ENCODE results near the gene CFAP77. TPM values are rescaled to one million over a fixed set of nuclear protein-coding genes. Genes with fewer than 3 reads are reported as not detected.

Gene CFAP77
- total RNA-seq, 1 donor from 2014 or later: 1.8 TPM

DNA sequence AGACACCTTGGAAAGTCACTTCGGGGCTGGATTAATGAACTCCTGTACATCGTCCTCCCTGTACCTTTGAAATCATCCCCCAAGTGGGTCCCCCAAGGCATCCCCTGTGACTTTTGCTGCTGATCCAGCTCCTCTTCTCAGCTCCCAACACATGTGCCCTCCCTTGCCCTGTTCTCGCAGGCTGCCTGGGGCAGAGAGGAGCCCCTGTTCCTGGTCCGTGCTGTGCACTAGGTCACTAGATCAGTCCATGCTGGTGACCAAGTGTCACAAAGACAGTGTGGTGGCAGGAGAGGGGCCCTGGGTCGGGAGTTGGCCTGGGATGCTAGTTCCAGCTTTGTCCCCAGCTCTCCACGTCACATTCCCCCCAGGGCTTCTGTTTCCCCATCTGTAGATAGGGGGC, 93.1 kb downstream of the CFAP77 start:
- Mint-ChIP-seq H3K4me1 (peaks cover 53% of the 10 kb centered on the region), H3K4me3 (no peak overlapping the region), H3K27me3 (ENCODE audit: insufficient read depth, low read depth) (peaks cover 22% of the 10 kb centered on the region), H3K9me3 (no peaks in the 10 kb centered on the region), H3K27ac (peak overlapping the region; percentile 17), H3K36me3 (peaks cover 5% of the 10 kb centered on the region)
- H3K4me1 ChIP-seq: peaks cover 31% of the 10 kb centered on the region
- no peak overlapping the region for H3K4me3 ChIP-seq
- no peak for TF ChIP-seq EZH2 (IDR thresholded peaks at IDR 0.05)
- no peak for TF ChIP-seq EZH2phosphoT487 (IDR thresholded peaks at IDR 0.05)
- TF ChIP-seq CTCF (IDR thresholded peaks at IDR 0.05): no peak
- H3K4me2 ChIP-seq: no peak overlapping the region
- H3K9me3 ChIP-seq (ENCODE audit: low read depth): no peaks in the 10 kb centered on the region
- H3K27me3 ChIP-seq: peaks cover 5% of the 10 kb centered on the region
- H3K79me2 ChIP-seq (ENCODE audit: low read depth): no peaks in the 10 kb centered on the region
- no peak overlapping the region for H3K9ac ChIP-seq
- no peaks in the 10 kb centered on the region for H3K36me3 ChIP-seq
- peaks cover 20% of the 10 kb centered on the region for H3F3A ChIP-seq (ENCODE audit: low read depth)
- no peak overlapping the region for H2AFZ ChIP-seq (replicated peaks)
- H4K20me1 ChIP-seq (ENCODE audit: low read depth): no peaks in the 10 kb centered on the region
- no peak for DNase-seq (ENCODE audit: low spot score)
- H3K27ac ChIP-seq: no peak overlapping the region

DNA sequence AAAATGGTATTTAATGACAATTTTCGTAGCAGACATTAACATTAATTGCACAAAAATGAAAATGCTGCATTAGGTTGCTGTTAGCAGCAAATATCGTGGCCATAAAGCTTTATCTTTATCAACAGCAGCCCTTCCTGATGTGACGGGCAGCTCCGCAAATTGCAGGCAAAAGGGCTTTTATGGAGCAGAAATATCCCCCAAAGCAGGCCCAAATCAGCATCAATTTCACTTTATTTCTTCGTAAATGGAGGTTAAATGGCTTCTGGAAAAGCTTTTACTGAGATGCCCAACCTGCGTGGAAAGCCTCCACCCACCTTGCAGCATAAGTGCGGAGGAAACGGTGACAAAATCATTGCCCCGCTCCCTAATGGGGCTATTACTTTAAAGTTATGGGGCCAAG, 94.5 kb downstream of the CFAP77 start:
- H3K4me2 ChIP-seq: peak overlapping the region; percentile 40
- H3K79me2 ChIP-seq (ENCODE audit: low read depth): no peaks in the 10 kb centered on the region
- H3K36me3 ChIP-seq: no peaks in the 10 kb centered on the region
- peaks cover 43% of the 10 kb centered on the region for H3K4me1 Mint-ChIP-seq
- peaks cover 5% of the 10 kb centered on the region for H3K27me3 ChIP-seq
- no peak overlapping the region for H3K4me3 ChIP-seq
- peaks cover 22% of the 10 kb centered on the region for H3K27me3 Mint-ChIP-seq (ENCODE audit: insufficient read depth, low read depth)
- H3K9ac ChIP-seq: peak overlapping the region; percentile 45
- no peak overlapping the region for H2AFZ ChIP-seq (replicated peaks)
- H3K4me3 Mint-ChIP-seq: no peak overlapping the region
- H3K9me3 Mint-ChIP-seq: no peaks in the 10 kb centered on the region
- H3F3A ChIP-seq (ENCODE audit: low read depth): peaks cover 20% of the 10 kb centered on the region
- H3K27ac ChIP-seq: no peak overlapping the region
- H3K36me3 Mint-ChIP-seq: peaks cover 5% of the 10 kb centered on the region
- no peaks in the 10 kb centered on the region for H4K20me1 ChIP-seq (ENCODE audit: low read depth)
- H3K27ac Mint-ChIP-seq: no peak overlapping the region
- peaks cover 20% of the 10 kb centered on the region for H3K4me1 ChIP-seq
- TF ChIP-seq CTCF (IDR thresholded peaks at IDR 0.05) (no peak), EZH2phosphoT487 (IDR thresholded peaks at IDR 0.05) (no peak), EZH2 (IDR thresholded peaks at IDR 0.05) (no peak)
- H3K9me3 ChIP-seq (ENCODE audit: low read depth): no peaks in the 10 kb centered on the region
- DNase-seq (ENCODE audit: low spot score): no peak

DNA sequence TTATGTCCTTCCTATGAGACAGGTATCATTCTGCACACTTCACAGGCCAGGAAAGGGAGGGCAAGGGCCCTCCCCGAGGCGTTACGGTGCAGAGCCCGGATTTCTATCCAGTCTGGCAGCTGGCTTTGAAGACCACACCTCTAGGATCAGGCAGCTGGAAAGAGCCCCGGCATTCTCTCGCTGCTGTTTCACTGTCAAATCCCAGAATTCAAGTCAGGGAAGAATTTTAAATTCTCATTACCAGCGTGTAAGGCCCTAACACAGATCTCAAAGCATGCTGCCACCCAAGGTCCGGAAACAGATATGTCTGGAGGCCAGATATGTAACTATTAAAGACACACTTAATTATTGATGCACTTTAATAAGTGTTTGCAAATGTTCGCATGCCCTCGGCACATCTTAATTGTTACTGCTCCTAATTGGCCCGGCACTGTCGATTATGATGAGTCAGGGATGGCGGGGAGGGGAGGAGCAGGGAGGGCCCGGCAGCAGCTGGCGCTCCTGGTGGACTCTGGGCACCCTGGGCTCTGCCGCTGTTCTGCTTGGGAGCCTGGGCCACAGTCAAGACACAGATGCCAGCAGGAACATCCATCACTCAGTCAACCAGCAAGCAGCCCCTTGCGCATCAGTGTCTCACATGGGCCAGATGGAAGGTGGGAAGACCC, 96.1 kb downstream of the CFAP77 start:
- H3K36me3 ChIP-seq: no peaks in the 10 kb centered on the region
- H3K4me1 Mint-ChIP-seq: peaks cover 55% of the 10 kb centered on the region
- DNase-seq (ENCODE audit: low spot score): no peak
- no peak for TF ChIP-seq EZH2phosphoT487 (IDR thresholded peaks at IDR 0.05)
- TF ChIP-seq CTCF (IDR thresholded peaks at IDR 0.05): no peak
- TF ChIP-seq EZH2 (IDR thresholded peaks at IDR 0.05): no peak
- H3K9me3 Mint-ChIP-seq: no peaks in the 10 kb centered on the region
- H3K4me3 ChIP-seq: no peak overlapping the region
- no peak overlapping the region for H3K4me3 Mint-ChIP-seq
- no peak overlapping the region for H3K27ac Mint-ChIP-seq
- H2AFZ ChIP-seq (replicated peaks): no peak overlapping the region
- H3K79me2 ChIP-seq (ENCODE audit: low read depth): no peaks in the 10 kb centered on the region
- peaks cover 15% of the 10 kb centered on the region for H3K27me3 Mint-ChIP-seq (ENCODE audit: insufficient read depth, low read depth)
- H3K4me2 ChIP-seq: peak overlapping the region; percentile 39
- peaks cover 5% of the 10 kb centered on the region for H3K27me3 ChIP-seq
- no peaks in the 10 kb centered on the region for H4K20me1 ChIP-seq (ENCODE audit: low read depth)
- no peak overlapping the region for H3K27ac ChIP-seq
- H3F3A ChIP-seq (ENCODE audit: low read depth): peaks cover 20% of the 10 kb centered on the region
- no peak overlapping the region for H3K9ac ChIP-seq
- peaks cover 5% of the 10 kb centered on the region for H3K36me3 Mint-ChIP-seq
- no peaks in the 10 kb centered on the region for H3K9me3 ChIP-seq (ENCODE audit: low read depth)
- peaks cover 20% of the 10 kb centered on the region for H3K4me1 ChIP-seq

Measured in neural progenitor cell (in vitro differentiated cells).